Stimulated activated CD4-positive, alpha-beta T cell treated with anti-CD3 and anti-CD28 coated beads, Interleukin-1b, Interleukin-23, amount 100 ng/mL, for 4 hours (primary cell): ENCODE measurements around the gene C16orf96.

Experiments used
- DNase-seq, 2 donors: peaks; one replicate each; pipeline ENCODE4 v3.0.0-alpha.2; 2020; ENCODE audit warnings: low read depth in 2 of 2

The C16orf96 gene

GRCh38 chr16:4556112-4556511 is at the start of gene C16orf96:
C16orf96 (plus strand) TSS chr16:4556340; CDS start chr16:4556490, 150 bp downstream.
- no peak for DNase-seq

GRCh38 chr16:4506450-4506849 is 49.7 kb upstream of the C16orf96 start:
- peak in 1 of 2 donors; percentile 44 for DNase-seq

- no peak for DNase-seq
Observed at GRCh38 chr16:4507588-4508345, 48.4 kb upstream of the C16orf96 start.

DNA sequence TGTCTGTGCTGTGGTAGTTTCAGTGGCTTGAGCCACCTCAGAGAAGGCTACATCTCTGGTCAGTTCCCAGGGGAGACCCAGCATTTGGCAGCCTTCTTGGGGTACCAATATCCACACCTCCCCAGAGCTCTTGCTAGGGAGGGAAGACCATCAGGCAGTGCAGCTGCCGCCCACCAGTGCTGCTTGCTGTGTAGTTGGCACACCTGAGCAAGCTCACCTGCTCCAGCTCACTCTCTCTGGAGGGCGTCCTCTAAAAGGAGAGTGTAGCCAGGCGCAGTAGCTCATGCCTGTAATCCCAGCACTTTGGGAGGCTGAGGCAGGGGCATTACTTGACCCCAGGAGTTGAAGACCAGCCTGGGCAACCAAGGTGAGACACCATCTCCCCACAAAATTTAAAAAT is 47.3 kb upstream of the C16orf96 start:
- no peak for DNase-seq

GRCh38 chr16:4509420-4509819 is 46.7 kb upstream of the C16orf96 start:
- DNase-seq = no peak

DNA sequence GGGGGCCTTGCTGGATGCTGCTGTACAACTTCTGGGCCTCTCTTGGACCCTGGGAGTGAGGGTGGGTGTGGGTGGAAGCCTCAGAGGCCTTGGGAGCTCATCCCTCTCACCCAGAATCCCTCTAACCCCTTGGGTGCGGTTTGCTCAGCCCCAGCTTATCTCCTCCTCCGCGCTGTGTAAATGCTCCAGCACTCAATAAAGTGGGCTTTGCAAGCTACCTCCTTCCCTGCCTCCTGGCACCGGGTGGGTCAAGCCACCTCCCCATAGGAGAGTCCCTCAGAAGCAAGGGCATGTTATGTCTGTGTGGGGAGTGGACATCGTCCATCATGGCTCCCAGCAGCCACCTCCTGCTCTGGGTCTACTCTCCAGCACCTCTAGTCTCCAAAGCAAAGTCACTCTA is 46.0 kb upstream of the C16orf96 start:
- no peak for DNase-seq

DNA sequence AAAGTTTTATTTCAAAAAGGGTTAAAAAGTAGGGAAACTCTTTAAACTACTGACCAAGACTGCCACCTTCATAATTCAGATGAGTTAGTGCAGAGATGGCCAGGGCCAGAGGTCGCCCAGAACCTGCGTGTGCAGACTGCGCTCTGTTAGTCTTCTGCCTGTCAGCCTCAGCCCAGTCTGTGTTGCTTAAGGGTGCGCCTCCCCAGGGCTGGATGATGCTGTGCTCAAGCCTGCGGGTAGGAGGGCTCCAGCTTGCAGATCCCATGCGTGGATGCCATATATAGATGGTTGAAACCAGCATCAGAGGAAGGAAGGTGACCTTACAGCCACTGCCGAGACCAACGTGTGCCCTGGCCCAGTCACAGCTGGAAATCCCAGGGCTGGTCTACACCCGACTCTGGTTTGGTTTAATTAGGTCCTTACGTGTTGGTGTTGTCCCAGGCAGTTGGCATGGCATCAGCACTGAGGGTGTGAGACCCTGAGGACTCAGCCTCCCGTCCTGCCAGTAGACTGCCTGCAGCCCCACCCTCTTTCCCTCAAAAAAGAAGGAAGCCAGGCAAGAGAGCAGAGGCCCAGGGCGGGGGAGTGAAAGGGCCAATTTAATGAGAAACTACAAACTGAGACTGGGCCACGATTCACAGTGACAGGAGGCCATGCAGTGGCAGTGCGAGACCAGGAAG is 45.3 kb upstream of the C16orf96 start:
- no peak for DNase-seq

- no peak for DNase-seq
Observed at GRCh38 chr16:4511441-4512082, 44.6 kb upstream of the C16orf96 start.

GRCh38 chr16:4512473-4512872 is 43.7 kb upstream of the C16orf96 start:
- no peak for DNase-seq

- DNase-seq = no peak
Observed at GRCh38 chr16:4513086-4513860, 42.9 kb upstream of the C16orf96 start.

DNA sequence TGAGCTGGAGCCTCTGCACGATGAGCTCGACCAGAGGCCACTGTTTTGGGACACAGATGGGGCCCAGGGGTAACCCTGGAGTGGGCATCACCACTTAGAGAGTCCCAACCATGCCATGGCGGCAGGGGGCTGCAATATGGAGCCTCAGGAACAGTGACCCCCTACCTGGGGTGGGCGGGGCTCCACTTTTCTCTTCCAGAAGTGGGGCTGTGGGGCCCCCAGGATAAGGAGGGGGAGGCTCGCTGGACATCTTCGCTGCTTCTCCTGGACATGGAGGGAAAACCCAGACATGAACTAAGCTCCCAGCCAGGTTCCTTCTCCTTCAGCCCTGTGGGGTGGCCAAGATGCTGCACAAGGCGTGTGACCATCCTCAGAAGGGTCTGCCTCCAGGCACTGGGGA is 42.3 kb upstream of the C16orf96 start:
- no peak for DNase-seq

GRCh38 chr16:4514606-4515005 is 41.5 kb upstream of the C16orf96 start:
- DNase-seq = no peak

GRCh38 chr16:4515611-4516233 is 40.4 kb upstream of the C16orf96 start:
- no peak for DNase-seq

DNA sequence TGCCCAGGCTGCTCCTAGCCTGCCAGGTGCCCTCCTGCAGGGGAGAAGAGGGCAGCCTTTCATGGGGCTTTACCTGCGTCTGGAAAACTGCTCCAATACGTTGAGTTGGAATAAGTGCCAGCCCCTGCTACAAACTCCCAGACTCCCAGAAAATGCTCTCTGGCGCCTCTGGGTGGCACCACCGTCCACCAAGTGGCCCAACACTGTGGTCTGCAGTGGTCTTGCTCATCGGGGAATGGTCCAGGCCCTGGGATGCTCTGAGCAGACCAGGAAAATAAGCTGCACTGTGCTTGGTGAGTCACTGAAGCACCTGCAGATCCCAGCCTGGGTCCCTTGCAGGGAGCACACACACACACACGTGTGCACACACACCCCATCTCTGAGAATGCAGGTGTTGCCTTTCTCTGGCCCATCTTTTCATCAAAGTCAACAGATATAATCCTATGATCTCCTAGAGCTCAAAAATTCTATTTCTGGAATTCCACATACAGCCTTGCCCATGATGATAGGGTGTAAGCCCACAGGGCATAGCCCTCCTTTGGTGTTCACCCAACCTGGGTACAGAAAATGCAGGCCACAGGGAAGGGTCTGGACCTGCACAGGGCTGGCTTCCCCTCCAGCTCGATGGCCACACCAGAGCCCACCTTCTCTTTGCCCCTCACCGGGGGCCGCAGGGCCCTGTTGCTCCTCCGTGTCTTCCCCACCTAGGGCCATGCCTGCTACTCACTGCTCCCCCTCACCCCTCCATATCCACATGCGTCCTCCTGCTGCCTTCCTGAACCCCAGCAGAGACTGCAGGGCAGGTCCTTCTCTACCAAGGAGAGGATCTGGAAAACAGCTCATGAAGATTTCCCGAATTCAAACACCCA is 38.1 kb upstream of the C16orf96 start:
- no peak for DNase-seq

- DNase-seq = no peak
Observed at GRCh38 chr16:4519274-4520058, 36.7 kb upstream of the C16orf96 start.

- DNase-seq = no peak
Observed at GRCh38 chr16:4520913-4521312, 35.2 kb upstream of the C16orf96 start.

DNA sequence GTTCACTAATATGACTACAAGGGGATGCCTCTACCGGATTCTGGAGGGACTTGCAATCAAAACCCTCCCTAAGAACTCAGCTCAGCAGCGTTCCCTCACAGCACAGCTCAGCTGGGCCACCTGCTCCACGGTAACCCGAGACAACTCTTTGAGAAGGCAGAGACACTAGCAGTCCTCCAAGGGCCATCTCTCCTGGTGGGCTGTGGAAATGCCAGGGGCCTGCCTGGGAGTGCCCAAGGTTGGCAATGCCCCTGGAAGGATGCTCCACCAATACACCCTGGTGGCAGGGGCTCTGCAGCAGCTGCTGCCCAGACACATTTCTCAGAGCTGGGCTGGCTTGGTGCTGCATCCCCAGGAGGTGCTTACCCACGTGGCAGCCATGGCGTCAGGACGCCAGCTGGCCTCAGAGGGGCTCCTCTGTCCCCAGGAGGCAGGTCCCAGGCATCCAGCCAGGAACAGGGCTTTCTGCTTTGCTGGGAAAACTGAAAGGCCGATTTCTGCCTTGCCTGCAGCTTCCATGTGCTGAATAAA is 34.0 kb upstream of the C16orf96 start:
- no peak for DNase-seq

- no peak for DNase-seq
Observed at GRCh38 chr16:4523686-4524085, 32.5 kb upstream of the C16orf96 start.

GRCh38 chr16:4524571-4524970 is 31.6 kb upstream of the C16orf96 start:
- DNase-seq = no peak

DNA sequence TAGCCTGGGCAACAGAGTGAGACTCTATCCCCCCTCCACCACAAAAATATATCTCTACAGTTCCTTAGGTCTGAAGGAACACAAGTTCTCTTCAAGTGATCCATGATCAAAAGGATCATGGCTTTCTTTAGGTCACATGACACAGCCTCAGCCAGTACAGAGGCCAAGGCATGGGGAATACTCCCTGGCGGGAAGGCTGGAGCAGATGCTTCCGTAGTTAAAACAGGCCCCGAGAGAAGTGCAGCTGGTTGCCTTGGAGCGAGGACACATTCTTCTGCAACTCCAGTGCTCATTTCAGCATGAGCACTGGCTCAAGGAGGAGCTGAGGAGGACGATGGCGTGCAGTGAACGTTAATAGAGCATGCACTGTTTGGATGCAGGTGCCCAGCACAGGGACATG is 31.1 kb upstream of the C16orf96 start:
- no peak for DNase-seq
